ENCODE measurements around the gene SCNN1A. TPM values are rescaled to one million over a fixed set of nuclear protein-coding genes. Genes with fewer than 3 reads are reported as not detected.

The SCNN1A gene
- total RNA-seq, 1 donor from 2014 or later, result 55.2 TPM

DNA sequence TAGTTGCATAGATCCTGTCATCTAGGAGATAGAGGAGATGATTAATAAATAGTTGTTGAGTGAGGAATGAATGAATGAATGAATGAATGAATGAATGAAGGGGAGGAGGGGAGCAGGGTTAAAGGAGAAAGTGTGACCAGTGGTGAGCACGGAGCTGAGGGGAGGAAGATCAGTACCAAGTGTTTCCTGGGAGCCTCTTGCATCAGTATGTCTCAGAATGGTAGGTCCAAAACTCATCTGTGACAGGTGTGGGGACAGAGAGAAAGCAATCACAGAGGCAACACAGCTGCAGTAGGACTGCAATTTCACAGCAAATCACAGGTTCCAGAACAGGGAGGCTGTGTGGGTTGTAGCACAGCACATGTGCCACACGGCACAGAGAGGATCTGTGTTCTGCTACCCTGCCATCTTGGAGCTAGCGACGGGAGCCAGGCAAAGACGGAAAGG is 19.0 kb downstream of the SCNN1A start:
- H3K27me3 ChIP-seq, result no peaks in the 10 kb centered on the region
- H3K27ac ChIP-seq, result no peak overlapping the region
- no peak for DNase-seq (ENCODE audit: extremely low spot score in 2 of 2)
- intact Hi-C loops (cut with DNase I), result no loop called here
- H3K4me3 ChIP-seq, result no peak overlapping the region
- no peaks in the 10 kb centered on the region for H3K9me3 ChIP-seq
- H3K4me1 ChIP-seq, result peaks cover 9% of the 10 kb centered on the region
- TF ChIP-seq POLR2A (IDR thresholded peaks at IDR 0.05) (no peak), POLR2AphosphoS5 (IDR thresholded peaks at IDR 0.05; ENCODE audit: insufficient read depth in 1 of 2, low read depth in 1 of 2) (no peak)
- TF ChIP-seq, protein P1, sequence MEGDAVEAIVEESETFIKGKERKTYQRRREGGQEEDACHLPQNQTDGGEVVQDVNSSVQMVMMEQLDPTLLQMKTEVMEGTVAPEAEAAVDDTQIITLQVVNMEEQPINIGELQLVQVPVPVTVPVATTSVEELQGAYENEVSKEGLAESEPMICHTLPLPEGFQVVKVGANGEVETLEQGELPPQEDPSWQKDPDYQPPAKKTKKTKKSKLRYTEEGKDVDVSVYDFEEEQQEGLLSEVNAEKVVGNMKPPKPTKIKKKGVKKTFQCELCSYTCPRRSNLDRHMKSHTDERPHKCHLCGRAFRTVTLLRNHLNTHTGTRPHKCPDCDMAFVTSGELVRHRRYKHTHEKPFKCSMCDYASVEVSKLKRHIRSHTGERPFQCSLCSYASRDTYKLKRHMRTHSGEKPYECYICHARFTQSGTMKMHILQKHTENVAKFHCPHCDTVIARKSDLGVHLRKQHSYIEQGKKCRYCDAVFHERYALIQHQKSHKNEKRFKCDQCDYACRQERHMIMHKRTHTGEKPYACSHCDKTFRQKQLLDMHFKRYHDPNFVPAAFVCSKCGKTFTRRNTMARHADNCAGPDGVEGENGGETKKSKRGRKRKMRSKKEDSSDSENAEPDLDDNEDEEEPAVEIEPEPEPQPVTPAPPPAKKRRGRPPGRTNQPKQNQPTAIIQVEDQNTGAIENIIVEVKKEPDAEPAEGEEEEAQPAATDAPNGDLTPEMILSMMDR (IDR thresholded peaks at IDR 0.05), result no peak
- no peaks in the 10 kb centered on the region for H3K36me3 ChIP-seq

DNA sequence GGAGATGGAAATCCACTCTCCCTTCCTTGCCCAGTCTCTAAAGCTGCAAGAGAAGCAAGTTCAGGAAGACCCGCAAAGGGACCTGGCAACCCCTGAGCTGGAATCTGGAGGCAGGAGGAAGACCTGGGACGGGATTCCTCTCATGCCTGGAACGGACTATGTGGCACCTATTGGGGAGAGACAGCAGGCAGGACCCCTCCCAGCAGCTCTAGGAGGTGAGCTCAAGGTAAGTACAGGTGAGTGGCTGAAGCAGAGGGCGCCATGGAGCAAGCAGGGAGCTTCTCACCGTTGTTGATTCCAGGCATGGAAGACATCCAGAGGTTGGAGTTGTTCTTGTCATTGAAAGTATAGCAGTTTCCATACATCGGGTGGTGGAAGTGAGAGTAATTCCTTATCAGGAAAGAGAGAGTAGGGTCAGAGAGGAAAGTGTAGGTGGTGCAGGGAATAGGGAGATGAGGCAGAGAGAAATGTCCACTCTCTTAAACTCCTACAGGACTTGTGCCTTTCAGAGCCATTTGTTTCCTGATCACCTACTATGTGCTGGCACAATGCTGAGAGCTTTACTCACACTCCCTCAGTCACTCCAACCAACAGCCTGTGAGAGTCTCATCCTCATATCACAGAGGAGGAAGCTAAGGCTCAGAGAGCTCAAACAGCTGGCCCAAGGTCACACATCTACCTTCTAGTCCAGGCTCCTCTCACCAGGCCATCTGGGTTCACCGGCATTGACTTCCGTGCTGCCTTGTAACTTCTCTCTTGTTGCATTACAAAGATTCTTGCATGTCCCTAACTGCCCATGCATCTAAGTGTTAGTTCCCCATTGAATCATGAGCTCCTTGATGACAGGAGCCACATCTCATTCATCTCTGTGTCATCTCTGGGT is 19.6 kb downstream of the SCNN1A start:
- H3K27ac ChIP-seq, result no peak overlapping the region
- H3K36me3 ChIP-seq, result no peaks in the 10 kb centered on the region
- intact Hi-C loops (cut with DNase I), result no loop called here
- H3K4me1 ChIP-seq, result peaks cover 3% of the 10 kb centered on the region
- H3K27me3 ChIP-seq, result no peaks in the 10 kb centered on the region
- no peaks in the 10 kb centered on the region for H3K9me3 ChIP-seq
- TF ChIP-seq, protein P1 (IDR thresholded peaks at IDR 0.05), result no peak
- no peak for TF ChIP-seq POLR2A (IDR thresholded peaks at IDR 0.05)
- no peak for TF ChIP-seq POLR2AphosphoS5 (IDR thresholded peaks at IDR 0.05; ENCODE audit: insufficient read depth in 1 of 2, low read depth in 1 of 2)
- peak in 1 of 2 donors; percentile 78 for DNase-seq (ENCODE audit: extremely low spot score in 2 of 2)
- no peak overlapping the region for H3K4me3 ChIP-seq

DNA sequence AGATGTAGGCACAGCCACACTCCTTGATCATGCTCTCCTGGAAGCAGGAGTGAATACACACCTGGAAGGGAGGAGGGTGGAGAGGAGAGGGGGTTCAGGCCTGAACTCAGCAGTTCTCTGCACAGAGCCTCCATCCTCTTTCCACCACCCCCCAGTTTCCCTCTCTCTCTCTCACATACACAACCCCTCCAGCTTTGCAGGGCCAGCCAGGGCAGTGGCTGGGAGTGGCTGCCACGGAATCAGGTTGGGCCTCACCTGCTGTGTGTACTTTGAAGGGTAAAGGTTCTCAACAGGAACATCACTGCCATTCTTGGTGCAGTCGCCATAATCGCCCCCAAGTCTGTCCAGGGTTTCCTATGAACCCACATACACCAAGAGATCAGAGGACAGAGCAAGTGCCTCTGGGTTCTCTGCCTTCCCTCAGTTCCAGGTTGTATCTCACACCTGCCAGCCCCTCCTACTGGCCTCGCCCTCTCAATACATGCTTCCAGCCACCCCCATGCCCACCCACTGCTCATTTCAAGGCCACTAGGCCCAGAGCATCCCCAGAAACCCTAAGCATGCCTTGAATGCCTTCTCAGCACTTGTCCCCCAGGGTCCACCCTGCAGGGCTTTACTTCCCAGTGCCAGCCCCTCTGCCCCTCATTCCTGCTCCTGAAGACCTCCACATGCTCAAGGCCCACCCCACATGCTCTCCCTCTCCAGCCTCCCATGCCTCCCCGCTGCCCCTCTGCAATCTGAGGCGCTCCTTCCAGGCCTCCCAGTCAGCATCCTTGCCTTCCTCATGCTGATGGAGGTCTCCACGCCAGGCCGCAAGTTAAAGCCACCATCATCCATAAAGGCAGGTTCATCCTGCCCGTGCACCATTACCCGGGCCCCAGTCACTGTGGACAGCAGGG is 20.6 kb downstream of the SCNN1A start:
- Histone ChIP-seq H3K36me3 (no peaks in the 10 kb centered on the region), H3K27me3 (no peaks in the 10 kb centered on the region), H3K9me3 (no peaks in the 10 kb centered on the region), H3K4me1 (no peaks in the 10 kb centered on the region), H3K27ac (no peak overlapping the region), H3K4me3 (no peak overlapping the region)
- DNase-seq (ENCODE audit: extremely low spot score in 2 of 2), result peak in 1 of 2 donors; percentile 75
- intact Hi-C loops (cut with DNase I), result no loop called here
- TF ChIP-seq POLR2A (IDR thresholded peaks at IDR 0.05) (no peak), POLR2AphosphoS5 (IDR thresholded peaks at IDR 0.05; ENCODE audit: insufficient read depth in 1 of 2, low read depth in 1 of 2) (no peak)
- TF ChIP-seq, protein P1 (IDR thresholded peaks at IDR 0.05), result no peak

DNA sequence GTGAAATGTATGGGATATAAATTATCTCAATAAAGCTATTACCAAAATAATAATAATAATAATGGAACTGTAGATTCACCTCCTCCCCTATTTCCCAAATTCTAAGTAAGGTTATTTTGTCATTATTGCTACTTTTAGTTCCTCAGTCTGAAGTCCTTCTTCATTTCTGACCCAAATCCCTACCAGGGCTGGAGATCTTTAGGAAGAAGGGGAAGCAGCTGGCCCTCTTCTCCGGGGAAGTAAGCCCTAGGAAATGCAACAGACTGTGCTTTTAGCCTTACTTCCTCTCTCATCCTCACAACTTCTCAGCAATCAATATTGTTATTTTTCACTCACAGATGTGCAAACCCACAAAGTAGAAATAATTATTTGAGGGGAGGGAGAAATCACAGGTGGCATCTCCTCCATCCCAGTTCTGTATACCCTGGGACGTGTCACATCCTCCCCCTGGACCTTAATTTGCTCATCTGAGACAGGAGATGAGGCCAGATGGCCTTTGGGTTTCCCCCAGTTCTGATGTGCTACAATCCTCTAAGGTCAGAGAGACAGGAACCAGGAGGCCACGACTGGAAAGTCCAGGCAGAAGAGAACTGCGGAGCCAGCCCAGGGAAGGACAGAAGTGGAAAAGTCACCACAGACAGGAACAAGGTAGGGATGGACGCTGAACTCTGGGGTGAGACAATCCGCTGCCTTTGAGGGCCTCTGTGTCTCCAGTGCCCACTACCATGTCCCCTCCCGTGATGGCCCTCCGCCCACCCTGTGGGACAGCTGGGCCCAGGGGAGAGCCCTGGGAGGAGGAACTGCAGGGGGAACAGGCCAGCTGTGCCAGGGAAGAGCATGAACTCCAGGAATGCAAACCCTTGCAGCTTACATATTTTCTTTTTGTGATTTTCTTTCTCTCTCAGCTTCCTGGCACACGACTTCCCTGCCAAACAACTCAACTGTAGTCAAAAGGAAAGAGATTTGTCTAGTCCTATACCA is 22.9 kb downstream of the SCNN1A start:
- intact Hi-C loops (cut with DNase I), result no loop called here
- no peak overlapping the region for H3K4me3 ChIP-seq
- no peaks in the 10 kb centered on the region for H3K9me3 ChIP-seq
- H3K36me3 ChIP-seq, result no peaks in the 10 kb centered on the region
- peak in 1 of 2 donors; percentile 72 for DNase-seq (ENCODE audit: extremely low spot score in 2 of 2)
- no peak overlapping the region for H3K27ac ChIP-seq
- TF ChIP-seq, protein P1 (IDR thresholded peaks at IDR 0.05), result no peak
- TF ChIP-seq POLR2AphosphoS5 (IDR thresholded peaks at IDR 0.05; ENCODE audit: insufficient read depth in 1 of 2, low read depth in 1 of 2) (no peak), POLR2A (IDR thresholded peaks at IDR 0.05) (no peak)
- H3K4me1 ChIP-seq, result peaks cover 18% of the 10 kb centered on the region
- H3K27me3 ChIP-seq, result no peaks in the 10 kb centered on the region
